GM12875 (cell line): ENCODE measurements around the gene LDLRAD4.

Source experiments
- H3K4me3 ChIP-seq: one replicate; pipeline ENCODE4 v1.5.1; 2011; ENCODE audit warnings: low read depth, low read length, control low read depth
- TF ChIP-seq, protein P1 (sequence below): IDR thresholded peaks from 2 replicates; pipeline ENCODE4 v1.5.1; 2011; ENCODE audit warnings: low read depth, mild to moderate bottlenecking, control low read depth, inconsistent platforms, low read length, moderate library complexity, borderline replicate concordance; ENCODE audit not compliant: insufficient read depth

Gene LDLRAD4

DNA sequence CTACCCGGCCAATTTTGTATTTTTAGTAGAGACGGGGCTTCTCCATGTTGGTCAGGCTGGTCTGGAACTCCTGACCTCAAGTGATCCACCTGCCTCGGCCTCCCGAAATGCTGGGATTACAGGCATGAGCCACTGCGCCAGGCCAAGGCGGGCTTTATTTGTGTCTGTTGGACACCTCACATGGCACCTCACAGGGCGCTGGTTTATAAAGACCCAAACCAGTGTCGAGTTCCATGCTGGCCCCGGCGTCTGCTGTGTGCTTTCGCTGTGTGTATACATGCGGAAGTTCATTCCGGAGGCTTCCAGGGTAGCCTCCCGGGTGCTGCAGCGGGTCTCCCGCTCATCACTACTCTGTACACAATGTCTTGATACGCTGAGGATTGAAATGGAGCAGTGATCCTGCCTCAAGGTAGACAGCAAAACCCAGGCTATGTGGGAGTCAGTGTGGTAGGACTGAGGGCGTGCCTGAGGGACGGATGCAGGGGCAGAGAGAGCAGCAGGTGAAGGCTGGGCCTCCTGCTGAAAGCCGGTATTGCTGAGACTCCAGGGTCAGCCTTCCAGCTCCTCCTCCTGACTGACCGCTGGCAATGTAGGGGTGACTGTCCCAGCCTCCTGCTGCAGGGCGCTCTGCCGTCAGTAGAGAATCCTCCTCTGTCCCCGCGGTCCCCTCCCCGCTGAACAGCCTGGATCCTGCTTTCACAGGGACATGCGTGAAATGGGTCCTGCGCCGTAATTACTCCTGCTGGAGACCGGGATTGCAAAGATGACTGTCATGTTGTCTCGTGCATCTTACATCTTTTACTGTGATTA is 22.7 kb downstream of the LDLRAD4 start:
- no peak overlapping the region for H3K4me3 ChIP-seq
- TF ChIP-seq, protein P1, sequence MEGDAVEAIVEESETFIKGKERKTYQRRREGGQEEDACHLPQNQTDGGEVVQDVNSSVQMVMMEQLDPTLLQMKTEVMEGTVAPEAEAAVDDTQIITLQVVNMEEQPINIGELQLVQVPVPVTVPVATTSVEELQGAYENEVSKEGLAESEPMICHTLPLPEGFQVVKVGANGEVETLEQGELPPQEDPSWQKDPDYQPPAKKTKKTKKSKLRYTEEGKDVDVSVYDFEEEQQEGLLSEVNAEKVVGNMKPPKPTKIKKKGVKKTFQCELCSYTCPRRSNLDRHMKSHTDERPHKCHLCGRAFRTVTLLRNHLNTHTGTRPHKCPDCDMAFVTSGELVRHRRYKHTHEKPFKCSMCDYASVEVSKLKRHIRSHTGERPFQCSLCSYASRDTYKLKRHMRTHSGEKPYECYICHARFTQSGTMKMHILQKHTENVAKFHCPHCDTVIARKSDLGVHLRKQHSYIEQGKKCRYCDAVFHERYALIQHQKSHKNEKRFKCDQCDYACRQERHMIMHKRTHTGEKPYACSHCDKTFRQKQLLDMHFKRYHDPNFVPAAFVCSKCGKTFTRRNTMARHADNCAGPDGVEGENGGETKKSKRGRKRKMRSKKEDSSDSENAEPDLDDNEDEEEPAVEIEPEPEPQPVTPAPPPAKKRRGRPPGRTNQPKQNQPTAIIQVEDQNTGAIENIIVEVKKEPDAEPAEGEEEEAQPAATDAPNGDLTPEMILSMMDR = no peak

DNA sequence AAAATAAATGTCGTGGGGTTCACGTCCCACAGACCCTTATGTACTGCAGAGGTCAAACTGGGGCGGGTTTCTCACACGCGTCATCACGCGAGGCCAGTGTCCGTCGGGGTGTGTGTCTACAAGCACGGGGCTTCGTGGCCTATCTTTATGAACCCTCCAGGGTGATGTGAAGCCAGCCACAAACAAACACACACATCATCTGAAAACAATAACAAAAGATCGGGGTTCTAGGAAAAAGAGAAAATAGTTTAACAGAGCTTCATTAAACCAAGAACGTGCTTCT is 23.3 kb downstream of the LDLRAD4 start:
- TF ChIP-seq, protein P1 = no peak
- H3K4me3 ChIP-seq = no peak overlapping the region

DNA sequence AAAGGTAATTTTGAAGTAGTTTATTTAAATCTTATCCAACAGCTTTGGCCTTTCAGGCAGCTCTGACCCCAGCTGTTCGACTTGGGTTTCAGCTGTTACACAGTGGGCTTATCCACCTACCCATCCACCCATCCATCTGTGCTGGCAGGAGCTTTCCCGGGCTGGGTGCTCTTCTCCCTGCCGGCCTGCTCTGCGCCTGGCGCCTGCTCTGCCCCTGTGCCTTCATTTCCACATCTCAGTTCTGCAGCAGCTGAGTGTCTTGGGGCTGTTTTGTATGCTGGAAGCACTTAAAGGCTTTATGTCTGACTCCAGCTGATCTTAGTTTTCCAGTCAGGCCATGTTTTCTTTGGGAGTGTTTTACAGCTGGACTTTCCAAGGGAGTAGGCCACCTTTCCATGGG is 24.2 kb downstream of the LDLRAD4 start:
- TF ChIP-seq, protein P1 = no peak
- no peak overlapping the region for H3K4me3 ChIP-seq

DNA sequence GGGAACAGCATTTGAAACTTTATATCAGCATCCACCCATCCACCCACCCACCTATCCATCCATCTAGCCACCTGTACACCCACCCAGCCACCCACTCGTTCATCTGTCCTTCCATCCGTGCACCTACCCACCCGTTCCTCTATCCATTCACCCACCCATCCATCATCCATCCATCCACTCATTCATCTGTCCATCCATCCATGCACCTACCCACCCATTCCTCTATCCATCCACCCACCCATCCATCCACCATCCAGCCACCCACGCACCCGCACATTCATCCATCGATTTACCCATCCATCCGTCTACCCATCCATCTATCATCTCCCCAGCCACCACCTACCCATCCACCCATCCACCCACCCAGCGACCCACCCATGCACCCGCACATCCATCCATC is 24.8 kb downstream of the LDLRAD4 start:
- H3K4me3 ChIP-seq = no peak overlapping the region
- TF ChIP-seq, protein P1 = no peak

DNA sequence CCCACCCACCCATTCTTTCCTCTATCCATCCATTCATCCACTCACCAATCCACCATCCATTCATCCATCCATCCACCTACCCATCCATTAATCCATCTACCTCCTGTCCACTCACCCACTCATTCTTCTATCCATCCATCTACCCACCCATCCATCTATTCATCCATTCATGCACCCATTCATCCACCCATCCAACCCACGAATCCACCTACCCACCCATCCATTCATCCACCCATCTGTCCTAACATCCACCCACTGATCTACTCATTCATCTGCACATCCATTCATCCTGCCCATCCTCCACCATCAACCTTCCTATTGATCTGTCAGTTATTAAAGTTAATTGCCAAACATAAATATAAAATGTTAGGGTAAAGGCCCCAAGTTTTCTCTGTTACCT is 25.6 kb downstream of the LDLRAD4 start:
- H3K4me3 ChIP-seq = no peak overlapping the region
- TF ChIP-seq, protein P1 = no peak

DNA sequence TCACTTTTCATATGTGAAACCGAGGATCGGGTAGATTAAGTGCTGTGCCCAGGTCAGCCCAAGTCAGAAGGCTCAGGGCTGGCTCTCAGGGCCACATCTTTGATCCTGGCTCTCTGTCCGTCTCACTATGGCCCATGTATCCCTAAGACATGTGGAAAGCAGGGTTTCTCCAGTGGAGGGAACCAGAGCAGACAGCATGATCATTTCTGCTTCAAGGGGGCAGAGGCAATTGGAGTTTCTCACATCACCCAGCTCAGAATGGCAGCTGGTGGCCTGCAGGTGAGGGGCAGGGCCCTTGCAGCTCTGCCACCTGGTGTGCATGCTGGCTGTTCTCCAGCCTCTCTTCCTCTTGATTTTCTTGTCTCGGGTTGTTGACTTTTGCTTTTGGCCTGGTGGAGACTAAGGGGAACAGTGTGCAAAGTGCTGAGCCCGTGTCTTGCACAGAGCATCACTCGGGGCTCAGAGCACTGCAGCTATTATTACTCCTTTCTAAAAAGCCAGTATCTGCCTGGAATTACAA is 27.0 kb downstream of the LDLRAD4 start:
- TF ChIP-seq, protein P1 = no peak
- no peak overlapping the region for H3K4me3 ChIP-seq

DNA sequence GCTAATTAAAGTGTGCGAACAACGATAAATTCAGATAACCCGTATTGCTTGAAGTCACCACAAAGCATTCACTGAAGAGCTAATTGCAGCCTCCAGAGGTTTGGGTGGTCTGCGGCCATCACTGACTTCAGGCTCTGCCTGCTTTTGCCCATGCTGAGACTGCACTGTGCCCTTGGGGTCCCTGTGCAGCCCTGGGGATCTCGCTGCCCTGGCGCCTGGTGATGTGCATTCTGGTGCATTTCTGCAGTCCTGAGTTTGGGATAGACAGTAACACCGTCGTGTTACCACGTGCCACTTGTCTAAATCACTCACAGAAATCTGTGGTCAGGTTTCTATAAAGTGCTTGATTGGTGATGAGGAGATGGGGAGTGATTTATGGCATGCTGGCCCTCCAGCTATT is 27.6 kb downstream of the LDLRAD4 start:
- TF ChIP-seq, protein P1 = no peak
- no peak overlapping the region for H3K4me3 ChIP-seq
